ENCODE data around the gene NPR2.

The NPR2 gene

DNA sequence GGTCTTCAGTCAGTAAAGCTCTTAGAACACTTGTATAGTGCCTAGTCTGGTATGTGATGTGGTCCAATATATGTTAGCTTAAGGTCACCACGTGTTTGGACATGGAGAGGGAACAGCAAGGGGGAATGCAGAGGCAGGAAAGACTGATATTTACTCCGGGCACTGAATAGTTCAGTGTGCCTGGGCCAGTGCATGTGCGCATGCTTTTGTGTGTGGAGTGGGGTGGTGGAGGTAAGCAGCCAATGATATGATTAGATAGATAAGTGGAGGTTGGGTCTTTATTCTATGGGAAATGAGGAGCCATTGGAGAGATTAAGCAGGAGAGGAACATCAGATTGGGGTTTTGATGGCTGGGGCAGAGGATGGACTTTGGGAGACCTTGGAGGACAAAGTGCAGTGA is 64.8 kb downstream of the NPR2 start:
- Mint-ChIP-seq H3K36me3 (no peaks in the 10 kb centered on the region), H3K27me3 (peaks cover 9 to 18% of the 10 kb centered on the region in 2 donors), H3K4me3 (no peak overlapping the region), H3K27ac (no peak overlapping the region), H3K9me3 (no peaks in the 10 kb centered on the region), H3K4me1 (no peaks in the 10 kb centered on the region)
- no peak for DNase-seq
- ATAC-seq (replicated peaks): no peak

DNA sequence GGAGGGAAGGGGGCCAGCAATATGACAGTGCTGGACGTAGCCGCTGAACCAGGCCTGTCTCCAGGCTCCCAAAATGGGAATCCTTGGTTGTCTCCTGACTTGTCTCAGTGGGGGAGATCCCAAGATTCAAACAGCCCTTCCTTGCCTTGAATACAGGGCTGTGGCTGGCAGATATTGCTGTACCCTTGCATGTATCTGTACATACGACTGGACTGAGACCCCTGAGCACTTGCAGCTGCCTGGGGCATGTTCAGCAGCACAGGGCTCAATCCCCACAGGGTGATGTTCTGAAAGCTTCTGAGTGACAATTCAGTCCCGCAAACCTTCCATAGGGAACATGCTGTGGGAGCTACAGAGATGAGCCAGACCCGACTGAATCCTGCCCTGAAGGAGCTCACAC is 65.5 kb downstream of the NPR2 start:
- Mint-ChIP-seq H3K27me3 (peaks cover 14 to 25% of the 10 kb centered on the region in 2 donors), H3K4me3 (no peak overlapping the region), H3K27ac (no peak overlapping the region), H3K36me3 (no peaks in the 10 kb centered on the region), H3K9me3 (no peaks in the 10 kb centered on the region), H3K4me1 (peaks cover 0 to 3% of the 10 kb centered on the region in 2 donors)
- no peak for ATAC-seq (replicated peaks)
- DNase-seq: no peak

DNA sequence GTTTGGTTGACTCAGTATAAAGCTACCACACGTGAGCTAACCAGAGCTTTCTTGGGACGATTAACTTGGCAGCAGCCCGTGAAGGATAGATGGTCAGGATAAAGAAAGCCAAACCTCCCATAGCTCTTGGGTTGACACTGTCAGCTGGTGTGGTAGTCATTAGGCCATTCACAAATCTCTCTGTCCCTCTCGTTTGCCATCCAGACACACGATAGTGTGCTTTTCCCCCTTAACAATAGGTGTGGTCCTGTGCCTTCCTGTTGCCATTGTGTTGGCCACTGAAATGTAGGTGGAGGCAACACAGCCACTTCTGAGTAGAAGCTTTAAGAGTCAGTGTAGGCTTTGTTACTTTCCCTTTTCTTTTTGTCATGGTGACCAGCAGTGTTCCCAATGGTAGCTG is 67.1 kb downstream of the NPR2 start:
- H3K36me3 Mint-ChIP-seq: no peaks in the 10 kb centered on the region
- H3K4me1 Mint-ChIP-seq: peaks cover 0 to 3% of the 10 kb centered on the region in 2 donors
- ATAC-seq (replicated peaks): no peak
- H3K27me3 Mint-ChIP-seq: peaks cover 22 to 36% of the 10 kb centered on the region in 2 donors
- no peaks in the 10 kb centered on the region for H3K9me3 Mint-ChIP-seq
- H3K4me3 Mint-ChIP-seq: no peak overlapping the region
- no peak overlapping the region for H3K27ac Mint-ChIP-seq
- DNase-seq: no peak

Measured in stimulated activated naive B cell treated with anti-CD40 and anti-IgM and Interleukin-4, amounts not matched to agents 10 μg/mL and 1 μg/mL and 100 μg/mL, for 72 hours (primary cell).